Body of pancreas (tissue), 4 donors: ENCODE data around the gene ASTN2. TPM values are rescaled to one million over a fixed set of nuclear protein-coding genes. Genes with fewer than 3 reads are reported as not detected.

Experiments used
- ATAC-seq: fragments of 150-250 bp; one replicate; pipeline ENCODE4 v1.9.1; 2016
- DNase-seq, 4 donors: peaks; one replicate each; pipeline ENCODE4 v3.0.0-alpha.2; 2019
- H3K27ac ChIP-seq, 4 donors: fragments of 200-600 bp; sonication (generic); 1 replicate in 3 of 4; 2 replicates in 1 of 4; pipeline versions ENCODE4 v1.5.1 to v1.6.1; 2016 to 2019; ENCODE audit warnings: mild to moderate bottlenecking in 1 of 4, mixed read lengths in 1 of 4, moderate library complexity in 1 of 4
- H3K27me3 ChIP-seq, 2 donors: fragments of 200-600 bp; sonication (generic); one replicate each; pipeline ENCODE4 v1.6.0; 2016; ENCODE audit warnings: mild to moderate bottlenecking in 1 of 2
- H3K36me3 ChIP-seq, 2 donors: fragments of 200-600 bp; sonication (generic); replicated peaks in 1 of 2; 2 replicates each; pipeline ENCODE4 v1.5.1; 2016; ENCODE audit warnings: low read depth in 2 of 2; ENCODE audit not compliant: insufficient read depth in 1 of 2
- H3K4me1 ChIP-seq: fragments of 200-600 bp; sonication (generic); one replicate; pipeline ENCODE4 v1.6.0; 2016
- H3K4me3 ChIP-seq, 2 donors: fragments of 200-600 bp; sonication (generic); 1 replicate in 1 of 2; 2 replicates in 1 of 2; pipeline ENCODE4 v1.5.1; 2016 to 2019
- H3K9me3 ChIP-seq, 3 donors: fragments of 200-600 bp; sonication (generic); 1 replicate in 2 of 3; 2 replicates in 1 of 3; pipeline ENCODE4 v1.5.1; 2016
- CTCF ChIP-seq, 7 experiments: fragments of 450-650 bp in 4 of 7; fragments of 200-600 bp in 3 of 7; sonication (generic) in 3 of 7; IDR thresholded peaks; one replicate each; pipeline ENCODE4 v1.5.1; 2016 to 2019; ENCODE audit warnings: antibody characterized with exemption in 7 of 7
- POLR2A ChIP-seq, 3 donors: fragments of 450-650 bp; IDR thresholded peaks; one replicate each; pipeline ENCODE4 v1.6.1; 2016; ENCODE audit warnings: antibody characterized with exemption in 3 of 3, mild to moderate bottlenecking in 2 of 3
- WGBS, 2 donors: methylation state at CpG; one replicate each; pipeline ENCODE4 v1.1.5; 2017; 5-methylcytosine and 5-hydroxymethylcytosine counted together
- intact Hi-C: fragments of 100-400 bp; cut with DNase I; formaldehyde crosslinking; loops from one replicate; pipeline ENCODE4 v1.15.1; 2023
- total RNA-seq, 2 donors: library from RNA; depleted of rRNA; stranded (reverse); fragments of >200 nt; gene quantifications; one replicate each; pipeline ENCODE4 v1.1.0, GENCODE V29; 2016

Gene ASTN2
- total RNA-seq, 2 donors from 2014 or later = 8.2 to 9.6 TPM

GRCh38 chr9:117459913-117460312 is 45.1 kb upstream of the ASTN2 start:
- Histone ChIP-seq H3K4me3 (no peak overlapping the region), H3K36me3 (no peaks in the 10 kb centered on the region), H3K27ac (no peak overlapping the region), H3K9me3 (no peaks in the 10 kb centered on the region), H3K27me3 (no peaks in the 10 kb centered on the region), H3K4me1 (no peaks in the 10 kb centered on the region)
- DNase-seq = no peak
- no peak for TF ChIP-seq CTCF (IDR thresholded peaks at IDR 0.05)
- no peak for TF ChIP-seq POLR2A (IDR thresholded peaks at IDR 0.05)
- no peak for ATAC-seq
- intact Hi-C loops = no loop called here

- 63 to 69% methylated on average over 3 of the region's 3 CpGs for WGBS, 2 donors
- no peak for DNase-seq
Measured at GRCh38 chr9:117458066-117458465, 43.2 kb upstream of the ASTN2 start.

GRCh38 chr9:117454711-117455110 is 39.9 kb upstream of the ASTN2 start:
- Histone ChIP-seq H3K4me1 (no peaks in the 10 kb centered on the region), H3K27me3 (no peaks in the 10 kb centered on the region), H3K27ac (no peak overlapping the region), H3K36me3 (no peaks in the 10 kb centered on the region), H3K4me3 (no peak overlapping the region), H3K9me3 (no peaks in the 10 kb centered on the region)
- TF ChIP-seq POLR2A (IDR thresholded peaks at IDR 0.05) (no peak), CTCF (IDR thresholded peaks at IDR 0.05) (no peak)
- intact Hi-C loops = no loop called here
- no peak for ATAC-seq
- no peak for DNase-seq

More at GRCh38 chr9:117458066-117458465, 43.2 kb upstream of the ASTN2 start:
- intact Hi-C loops = no loop called here
- Histone ChIP-seq H3K27ac (no peak overlapping the region), H3K9me3 (no peaks in the 10 kb centered on the region), H3K4me1 (no peaks in the 10 kb centered on the region), H3K4me3 (no peak overlapping the region), H3K27me3 (no peaks in the 10 kb centered on the region), H3K36me3 (no peaks in the 10 kb centered on the region)
- no peak for ATAC-seq
- TF ChIP-seq CTCF (IDR thresholded peaks at IDR 0.05) (no peak), POLR2A (IDR thresholded peaks at IDR 0.05) (no peak)

DNA sequence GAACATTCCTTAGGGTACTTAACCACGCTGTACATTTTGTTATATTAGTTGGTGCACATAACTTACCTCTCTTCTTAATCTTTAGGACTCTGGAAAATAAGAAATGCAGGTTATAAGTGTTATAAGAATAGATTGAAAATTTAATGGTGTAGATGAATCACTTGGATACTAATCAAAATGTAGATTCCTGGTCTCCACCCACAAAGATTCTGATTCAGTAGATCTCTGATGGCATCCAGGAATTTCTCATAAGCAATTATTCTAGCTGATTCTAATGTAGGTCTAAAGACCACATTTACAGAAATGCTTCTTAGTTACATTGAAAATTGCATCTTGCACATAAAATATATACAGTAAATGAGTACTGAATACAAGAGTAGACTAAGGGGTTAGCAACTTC is 38.9 kb upstream of the ASTN2 start:
- Histone ChIP-seq H3K9me3 (no peaks in the 10 kb centered on the region), H3K36me3 (no peaks in the 10 kb centered on the region), H3K4me1 (no peaks in the 10 kb centered on the region), H3K27ac (no peak overlapping the region), H3K27me3 (no peaks in the 10 kb centered on the region), H3K4me3 (no peak overlapping the region)
- 54 to 59% methylated on average over 1 of the region's 1 CpG for WGBS, 2 donors
- intact Hi-C loops = no loop called here
- TF ChIP-seq POLR2A (IDR thresholded peaks at IDR 0.05) (no peak), CTCF (IDR thresholded peaks at IDR 0.05) (no peak)
- DNase-seq = no peak
- ATAC-seq = no peak

DNA sequence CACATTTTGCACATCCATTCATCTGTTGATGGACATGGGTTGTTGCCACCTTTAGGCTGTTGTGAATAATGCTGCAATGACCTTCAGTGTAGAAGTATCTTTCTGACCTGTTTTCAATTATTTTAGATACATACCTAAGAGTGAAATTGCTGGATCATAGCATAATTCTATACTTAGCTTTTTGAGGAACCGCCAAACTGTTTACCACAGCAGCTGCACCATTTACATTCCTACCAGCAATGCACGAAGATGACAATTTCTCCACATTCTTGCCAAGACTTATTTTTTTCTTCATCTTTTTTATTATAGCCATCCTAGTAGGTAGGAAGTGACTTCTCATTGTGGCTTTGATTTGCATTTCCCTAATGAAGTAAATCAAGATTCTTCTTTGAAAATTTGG is 36.5 kb upstream of the ASTN2 start:
- H3K36me3 ChIP-seq = no peaks in the 10 kb centered on the region
- no peak for ATAC-seq
- no peak for DNase-seq
- no peaks in the 10 kb centered on the region for H3K27me3 ChIP-seq
- no peaks in the 10 kb centered on the region for H3K9me3 ChIP-seq
- H3K4me1 ChIP-seq = no peaks in the 10 kb centered on the region
- 71 to 75% methylated on average over 2 of the region's 2 CpGs for WGBS, 2 donors
- no peak overlapping the region for H3K27ac ChIP-seq
- intact Hi-C loops = no loop called here
- no peak for TF ChIP-seq POLR2A (IDR thresholded peaks at IDR 0.05)
- no peak for TF ChIP-seq CTCF (IDR thresholded peaks at IDR 0.05)
- no peak overlapping the region for H3K4me3 ChIP-seq
